ENCODE results near the gene CCDC142.

Gene CCDC142

GRCh38 chr2:74482801-74483674 is at the start of gene CCDC142, which contains the start of gene TTC31:
CCDC142 (minus strand) TSS chr2:74482998; CDS start chr2:74482837, 161 bp downstream.
TTC31 (plus strand) TSS chr2:74483081; CDS start chr2:74483096, 15 bp downstream.
- DNase-seq, result peak; percentile 95

- no peak for DNase-seq
Observed at GRCh38 chr2:74532222-74532621, 49.4 kb upstream of the CCDC142 start.

- DNase-seq, result no peak
Observed at GRCh38 chr2:74531666-74532065, 48.9 kb upstream of the CCDC142 start.

- no peak for DNase-seq
Observed at GRCh38 chr2:74530239-74531187, 47.7 kb upstream of the CCDC142 start.

- DNase-seq, result peak; percentile 91
Observed at GRCh38 chr2:74529357-74530238, 46.8 kb upstream of the CCDC142 start, which contains the start of the genes AUP1 and HTRA2. AUP1 (minus strand) TSS chr2:74529706; CDS start chr2:74529629, 77 bp downstream. HTRA2 (plus strand) TSS chr2:74529933; CDS start chr2:74530007, 74 bp downstream.

GRCh38 chr2:74528600-74529356 is 46.0 kb upstream of the CCDC142 start:
- DNase-seq, result no peak

GRCh38 chr2:74527741-74528140 is 44.9 kb upstream of the CCDC142 start:
- no peak for DNase-seq

- no peak for DNase-seq
Observed at GRCh38 chr2:74526649-74527230, 43.9 kb upstream of the CCDC142 start.

- DNase-seq, result no peak
Observed at GRCh38 chr2:74525717-74526648, 43.2 kb upstream of the CCDC142 start, which contains the start of gene DQX1. DQX1 (minus strand) TSS chr2:74526231; CDS start chr2:74525729, 502 bp downstream.

GRCh38 chr2:74524955-74525716 is 42.3 kb upstream of the CCDC142 start:
- DNase-seq, result no peak

GRCh38 chr2:74524005-74524404 is 41.2 kb upstream of the CCDC142 start:
- DNase-seq, result no peak

- DNase-seq, result no peak
Observed at GRCh38 chr2:74522516-74522915, 39.7 kb upstream of the CCDC142 start.

- no peak for DNase-seq
Observed at GRCh38 chr2:74516650-74517049, 33.9 kb upstream of the CCDC142 start.

GRCh38 chr2:74515981-74516633 is 33.3 kb upstream of the CCDC142 start:
- no peak for DNase-seq

GRCh38 chr2:74515271-74515980 is 32.6 kb upstream of the CCDC142 start:
- no peak for DNase-seq

- DNase-seq, result no peak
Observed at GRCh38 chr2:74514368-74515270, 31.8 kb upstream of the CCDC142 start, which contains the start of gene TLX2. TLX2 (plus strand) TSS chr2:74514450; CDS start chr2:74514807, 357 bp downstream.
